GM04504 (cell line): Measurements from ENCODE around the gene BFSP1.

Source experiments
- DNase-seq: peaks from one replicate; pipeline ENCODE4 v3.0.0-alpha.2; 2012; ENCODE audit warnings: low read depth

BFSP1 gene

DNA sequence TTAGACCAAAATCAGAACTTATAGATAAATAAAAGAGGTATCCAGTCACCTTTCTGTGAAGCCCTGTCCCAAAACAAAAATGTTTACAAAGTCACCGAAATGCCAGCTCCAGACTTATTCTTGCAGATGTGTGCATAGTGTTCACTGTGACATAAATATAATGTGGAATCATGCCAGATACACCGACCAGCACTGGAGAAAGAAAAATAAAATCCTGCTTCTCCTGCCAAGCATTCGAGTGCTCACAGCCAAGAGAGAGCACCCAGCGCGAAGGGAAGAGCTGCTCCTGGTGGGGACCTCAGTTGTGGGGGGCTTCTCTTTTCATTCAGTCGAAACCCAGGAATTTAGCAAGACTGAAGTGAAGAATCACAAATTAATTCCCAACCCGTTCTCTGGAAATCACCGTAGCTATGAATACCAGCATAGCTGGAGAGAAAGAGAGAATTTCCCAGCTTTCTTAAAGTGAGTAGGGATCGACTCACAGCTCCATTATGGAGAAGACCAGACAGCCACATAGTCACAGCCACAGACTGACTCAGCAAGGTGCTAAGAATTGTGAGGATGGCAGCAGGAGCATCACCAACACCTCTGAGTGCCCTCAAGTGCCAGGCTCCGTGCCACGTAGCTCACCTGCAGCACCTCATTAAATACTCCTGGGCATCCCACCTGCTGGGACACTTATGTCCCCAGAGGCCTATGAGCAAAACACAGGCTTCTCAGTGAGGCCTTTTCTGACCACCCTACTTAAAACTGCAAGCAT, 33.2 kb downstream of the BFSP1 start:
- no peak for DNase-seq

DNA sequence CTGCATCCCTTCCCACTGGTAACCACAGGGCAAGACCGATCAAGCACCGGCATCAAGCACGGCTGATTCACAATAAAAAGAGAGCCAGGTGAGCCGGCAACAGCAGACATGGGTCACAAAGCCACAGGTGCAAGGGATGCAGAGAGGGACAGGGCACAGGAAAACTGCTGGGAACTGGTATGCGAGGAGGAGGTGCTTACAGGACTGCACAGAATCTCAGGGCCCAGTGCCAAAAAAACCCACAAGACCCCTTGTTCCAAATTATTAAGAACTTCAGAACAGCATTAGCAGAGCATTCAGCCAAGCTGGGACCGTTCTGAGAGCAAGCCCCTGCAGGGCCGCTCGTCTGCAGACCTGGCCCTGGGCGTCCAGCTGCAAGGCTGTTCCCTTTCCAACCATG, 35.4 kb downstream of the BFSP1 start:
- no peak for DNase-seq

DNA sequence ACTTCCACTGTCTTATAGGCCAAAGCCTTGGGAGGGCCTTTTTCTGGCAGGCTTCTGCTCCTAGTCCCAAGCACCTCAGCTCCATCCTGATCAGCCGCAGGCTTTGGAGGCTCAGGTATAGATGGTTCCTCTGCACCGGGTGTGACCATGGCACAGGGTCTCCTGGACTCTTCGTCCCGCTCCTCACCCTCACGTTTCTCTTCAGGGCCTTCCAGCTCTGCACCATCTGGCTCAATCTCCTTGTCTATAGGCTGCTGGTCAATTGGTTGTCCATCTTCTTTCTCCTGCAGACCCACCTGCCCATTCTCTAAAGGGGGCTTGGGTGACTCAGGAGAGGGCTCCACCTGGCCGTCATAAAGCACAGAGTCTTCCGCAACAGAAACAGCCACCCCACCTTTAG, 37.0 kb downstream of the BFSP1 start:
- DNase-seq, result no peak

DNA sequence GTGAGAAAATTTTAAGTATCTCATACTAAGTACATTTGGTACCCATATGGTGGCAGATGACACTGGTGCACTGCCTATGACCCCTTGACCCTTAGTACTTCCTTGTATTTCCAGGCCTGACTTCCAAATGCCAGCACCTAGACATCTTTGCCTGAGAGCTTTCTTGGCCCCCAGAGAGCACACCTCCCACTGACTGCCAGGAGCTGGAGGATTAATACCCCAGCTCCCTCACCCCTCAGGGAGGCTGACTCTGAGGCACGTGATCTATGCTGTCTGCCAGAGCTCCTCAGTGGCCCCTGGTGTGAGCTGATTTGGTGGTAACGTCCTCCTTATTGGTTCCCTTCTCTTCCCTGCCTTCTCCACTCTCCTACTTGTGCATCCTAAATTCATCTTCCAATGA, 38.0 kb downstream of the BFSP1 start:
- no peak for DNase-seq

DNA sequence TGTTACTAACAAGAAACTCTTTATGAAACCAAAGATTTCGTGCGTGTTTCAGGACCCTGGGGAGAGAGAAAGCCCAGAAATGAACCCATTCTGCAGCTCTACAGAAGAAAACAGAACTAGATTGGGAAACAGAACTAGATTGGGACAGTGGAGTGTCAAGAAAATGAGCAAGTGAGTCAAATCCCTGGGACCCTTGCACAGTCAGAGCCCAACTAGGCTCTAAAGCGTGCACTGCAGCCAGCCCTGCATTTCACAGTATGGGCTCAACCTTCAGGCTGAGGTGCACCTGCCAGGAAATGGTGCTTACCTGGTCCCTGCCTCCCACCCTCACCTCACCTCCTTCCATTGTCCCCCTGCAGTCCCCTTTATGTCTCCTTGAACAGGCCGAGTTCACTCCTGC, 39.7 kb downstream of the BFSP1 start:
- DNase-seq, result no peak

DNA sequence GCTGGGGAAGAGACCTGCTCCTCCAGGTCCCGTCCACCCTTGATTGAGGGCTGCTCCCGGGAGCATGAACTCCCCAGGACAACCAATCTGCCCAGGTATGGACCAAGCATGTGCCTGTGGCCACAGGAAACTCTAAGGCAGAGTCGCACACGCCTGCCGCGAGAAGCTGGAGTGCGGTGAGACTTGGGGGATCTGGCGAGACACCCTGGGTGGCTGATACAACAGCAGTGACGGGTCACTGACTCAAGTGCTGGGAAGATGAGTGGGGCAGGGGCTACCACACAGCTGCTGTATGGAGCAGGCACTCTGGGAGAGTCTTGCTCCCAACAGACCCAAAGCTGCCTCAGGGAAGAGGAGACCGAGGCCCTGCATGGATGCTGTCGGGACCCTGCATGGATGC, 40.1 kb downstream of the BFSP1 start:
- DNase-seq, result no peak

DNA sequence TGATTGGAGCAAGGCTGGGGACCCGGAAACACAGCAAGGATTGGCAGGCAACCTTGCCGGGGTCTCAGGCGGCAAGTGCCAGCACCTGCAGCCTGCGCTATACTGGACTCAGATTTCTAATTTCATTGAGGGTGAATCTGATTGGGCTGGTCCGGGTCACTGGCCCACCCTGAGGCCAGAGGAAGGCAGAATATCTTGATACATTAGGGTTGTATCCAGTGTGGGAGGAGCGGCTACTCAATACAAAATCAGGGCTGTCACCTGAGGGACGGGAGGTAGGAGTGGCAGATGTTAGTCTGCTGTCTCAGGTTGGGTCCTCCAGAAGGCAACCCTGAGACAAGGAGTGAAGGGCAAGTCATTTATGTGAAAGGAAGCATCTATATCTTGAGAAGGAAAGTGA, 40.7 kb downstream of the BFSP1 start:
- DNase-seq, result no peak

DNA sequence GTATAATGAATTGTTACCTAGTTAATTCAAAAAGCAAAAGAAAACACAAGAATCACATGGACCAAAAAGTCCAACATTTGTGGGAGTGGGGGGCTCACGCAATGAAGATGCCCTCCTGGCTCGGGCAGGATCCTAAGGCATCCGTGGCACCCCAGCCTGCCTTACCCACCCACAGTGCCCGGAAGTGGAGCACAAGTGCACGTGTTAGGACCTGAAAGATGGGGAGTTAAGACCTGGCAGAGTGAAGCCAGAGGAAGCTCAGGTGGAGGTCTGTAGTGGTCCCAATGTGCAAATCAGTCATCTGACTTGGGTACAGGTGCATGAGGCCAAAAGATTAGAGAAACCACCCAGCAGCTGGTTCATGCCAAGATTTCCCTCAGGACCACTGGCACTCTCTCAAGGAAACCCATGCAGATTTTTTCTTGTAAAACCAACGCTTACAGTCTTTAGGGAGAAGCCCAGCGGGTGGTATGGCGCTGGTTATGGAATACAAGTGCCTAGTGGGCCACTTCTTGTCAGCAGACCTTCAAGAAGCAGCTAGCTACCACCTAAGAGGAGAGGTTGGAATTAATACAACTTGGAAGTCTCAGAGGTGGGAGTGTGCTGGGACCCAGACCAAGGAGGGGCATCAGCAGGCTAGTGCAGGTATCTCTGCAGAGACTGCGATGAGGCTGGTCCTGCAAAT, 42.1 kb downstream of the BFSP1 start:
- DNase-seq, result no peak

DNA sequence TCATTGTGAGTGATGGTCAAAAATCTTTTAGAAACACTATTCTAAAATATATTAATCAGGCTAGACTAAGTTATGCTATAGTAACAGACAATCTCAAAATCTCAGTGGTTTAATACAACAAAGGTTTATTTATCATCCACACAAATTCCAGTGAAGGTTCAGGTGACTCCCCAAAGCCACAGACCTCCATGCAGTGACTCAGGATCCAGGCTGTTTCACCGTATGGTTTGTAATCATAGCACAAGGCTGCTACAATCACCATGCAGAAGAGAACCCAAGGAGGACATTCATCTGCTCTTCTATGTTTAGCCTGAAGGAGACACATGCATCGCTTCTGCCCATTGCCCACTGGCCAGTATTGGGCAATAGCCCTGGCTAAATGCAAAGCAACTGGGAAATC, 46.2 kb downstream of the BFSP1 start:
- no peak for DNase-seq

DNA sequence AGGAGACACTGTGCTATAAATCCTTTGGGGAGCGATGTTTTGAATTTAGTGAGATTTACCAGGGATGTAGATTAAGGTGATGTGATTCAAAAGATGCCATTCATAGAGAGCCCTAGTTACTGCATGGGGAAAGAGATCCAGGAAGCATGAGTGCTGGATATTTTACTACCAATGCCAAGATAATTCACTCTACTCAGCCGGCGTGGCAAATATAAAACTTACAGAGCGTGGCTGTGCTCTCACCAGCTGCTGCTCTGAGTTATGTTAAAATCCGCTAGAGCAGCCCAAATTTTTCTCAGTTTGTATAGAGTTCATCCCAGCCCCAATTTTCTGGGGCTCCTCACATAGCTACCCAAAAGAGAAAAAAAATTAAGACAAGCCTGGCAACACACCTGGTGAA, 48.6 kb downstream of the BFSP1 start:
- no peak for DNase-seq

DNA sequence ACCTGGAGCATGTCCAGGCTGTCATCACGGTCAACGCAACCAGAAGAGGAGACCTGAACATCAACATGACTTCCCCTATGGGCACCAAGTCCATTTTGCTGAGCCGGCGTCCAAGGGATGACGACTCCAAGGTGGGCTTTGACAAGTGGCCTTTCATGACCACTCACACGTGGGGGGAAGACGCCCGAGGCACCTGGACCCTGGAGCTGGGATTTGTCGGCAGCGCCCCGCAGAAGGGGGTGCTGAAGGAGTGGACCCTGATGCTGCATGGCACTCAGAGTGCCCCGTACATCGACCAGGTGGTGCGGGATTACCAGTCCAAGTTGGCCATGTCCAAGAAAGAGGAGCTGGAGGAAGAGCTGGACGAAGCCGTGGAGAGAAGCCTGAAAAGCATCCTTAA, 49.5 kb downstream of the BFSP1 start:
- DNase-seq, result no peak

DNA sequence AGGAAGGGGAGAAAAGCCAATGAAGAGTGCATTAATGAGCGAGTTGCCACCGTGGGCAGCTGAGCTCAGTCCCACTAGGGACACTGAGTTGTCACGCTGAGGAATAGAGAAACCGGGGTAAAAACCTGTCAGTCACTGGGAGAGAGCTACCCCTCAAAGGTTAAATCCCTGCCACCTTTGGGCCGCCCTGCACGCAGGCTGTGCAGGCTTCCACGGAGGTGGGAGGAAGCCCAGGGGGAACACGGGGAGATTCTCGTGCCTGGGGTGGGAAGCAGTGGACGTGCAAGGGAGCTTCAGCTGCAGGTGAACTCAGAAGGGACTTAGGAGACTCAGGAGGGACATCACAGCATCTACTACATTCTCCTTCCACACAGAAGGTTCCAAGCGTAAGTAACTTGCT, 50.5 kb downstream of the BFSP1 start:
- no peak for DNase-seq

DNA sequence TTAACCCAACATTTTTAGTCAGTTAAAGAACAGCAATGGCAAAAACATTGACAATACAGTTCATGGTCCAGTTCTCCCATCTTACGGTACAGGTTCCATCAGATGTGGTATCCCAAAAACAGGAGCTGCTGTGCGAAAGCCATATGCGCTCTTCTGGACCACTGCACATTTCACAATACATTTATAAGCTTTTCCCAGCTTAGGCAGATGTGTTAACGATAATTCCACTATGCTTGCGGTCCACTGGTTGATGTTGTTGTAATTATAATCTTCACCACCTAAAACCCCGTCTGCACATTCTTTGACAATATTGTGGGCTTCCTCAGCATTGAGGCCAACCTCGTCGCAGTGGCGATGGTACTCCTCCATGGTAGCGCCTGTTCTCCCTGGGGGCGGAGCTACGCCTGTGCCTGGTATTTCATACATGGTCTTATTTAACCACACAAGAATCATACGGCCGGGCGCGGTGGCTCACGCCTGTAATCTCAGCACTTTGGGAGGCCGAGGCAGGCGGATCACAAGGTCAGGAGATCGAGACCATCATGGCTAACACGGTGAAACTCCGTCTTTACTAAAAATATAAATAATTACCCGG, 52.0 kb downstream of the BFSP1 start:
- no peak for DNase-seq

DNA sequence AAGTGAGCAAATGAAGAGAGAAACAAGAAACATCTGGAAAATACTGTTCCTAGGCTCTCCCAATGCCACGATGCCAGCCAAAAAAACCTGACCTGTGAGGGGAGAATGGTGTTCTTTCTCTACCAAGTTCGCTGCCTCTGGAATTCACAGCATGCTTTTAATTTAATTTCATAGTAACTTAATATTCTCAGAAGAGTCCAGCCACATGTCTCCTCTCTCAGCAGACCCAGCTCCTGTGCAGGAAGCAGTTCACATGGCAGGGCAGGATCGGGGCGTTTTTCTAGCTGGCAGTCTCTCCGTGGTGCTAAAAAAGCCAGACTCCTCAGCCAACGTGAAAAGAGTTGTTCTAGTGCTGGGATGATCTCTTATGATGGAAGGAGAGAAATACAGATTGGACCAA, 57.5 kb downstream of the BFSP1 start:
- no peak for DNase-seq

DNA sequence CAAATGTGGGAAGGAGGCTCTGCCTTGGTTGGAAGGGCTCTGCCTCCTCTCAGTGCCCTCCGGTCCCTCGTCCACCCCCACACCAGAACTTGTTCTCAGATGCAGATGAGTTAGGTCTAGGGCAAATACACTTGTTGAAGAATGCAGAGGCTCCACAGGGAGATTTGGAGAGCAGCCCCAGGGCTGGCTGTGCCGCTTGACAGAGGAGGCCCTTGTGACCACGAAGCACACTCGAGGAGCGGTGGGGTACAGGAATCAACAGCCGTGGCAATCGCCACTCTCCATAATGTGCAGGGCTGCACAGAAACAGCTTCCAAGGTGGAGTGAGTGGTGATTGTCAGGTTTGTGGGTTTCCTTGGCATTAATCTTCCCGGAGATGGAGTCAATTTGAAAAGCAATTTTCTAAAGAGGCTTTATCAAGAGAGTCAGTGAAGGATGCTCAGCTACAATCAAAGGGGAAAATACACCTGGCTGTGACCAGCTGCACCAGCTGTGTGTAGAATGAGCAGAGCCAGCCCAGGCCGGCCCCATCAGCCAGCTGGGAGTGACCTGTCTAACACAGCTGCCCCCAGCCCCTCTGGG, 59.5 kb downstream of the BFSP1 start:
- no peak for DNase-seq

DNA sequence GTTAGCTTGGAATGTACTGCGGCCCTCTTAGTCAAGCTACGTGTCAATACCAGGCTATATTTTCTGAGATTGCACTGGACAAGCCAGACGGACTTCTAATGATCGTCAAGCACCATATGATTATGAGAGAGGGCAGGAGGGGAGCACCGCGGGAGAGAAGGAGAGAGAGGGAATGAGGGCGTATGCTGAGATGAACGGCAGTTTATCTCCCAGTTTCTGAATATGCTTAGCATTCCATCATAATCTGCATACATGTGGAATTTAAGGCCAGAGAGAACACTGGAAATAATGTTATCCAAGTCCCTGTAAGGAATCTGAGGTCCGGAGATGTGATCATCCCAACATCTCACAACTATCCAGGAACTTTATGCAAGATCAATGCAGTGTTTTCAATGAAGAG, 60.2 kb downstream of the BFSP1 start:
- no peak for DNase-seq

DNA sequence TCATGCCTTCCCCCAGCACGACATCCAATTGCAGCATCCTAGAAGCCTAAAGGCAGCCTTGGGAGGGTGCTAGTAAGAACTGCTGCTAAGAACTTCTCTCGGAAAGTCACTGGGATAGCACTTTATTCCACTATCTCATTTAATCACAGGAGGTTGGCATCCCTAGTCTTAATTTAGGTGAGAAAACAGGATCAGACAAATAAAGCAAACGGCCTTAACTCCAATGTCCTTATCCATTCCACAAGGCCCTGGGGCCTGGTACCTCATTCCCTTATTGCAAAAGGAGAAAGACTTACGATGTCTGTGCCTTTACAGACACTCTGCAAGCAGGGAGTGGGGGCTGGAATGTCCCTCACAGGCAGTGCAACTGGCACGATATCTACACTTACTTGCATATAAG, 60.7 kb downstream of the BFSP1 start:
- DNase-seq, result no peak

DNA sequence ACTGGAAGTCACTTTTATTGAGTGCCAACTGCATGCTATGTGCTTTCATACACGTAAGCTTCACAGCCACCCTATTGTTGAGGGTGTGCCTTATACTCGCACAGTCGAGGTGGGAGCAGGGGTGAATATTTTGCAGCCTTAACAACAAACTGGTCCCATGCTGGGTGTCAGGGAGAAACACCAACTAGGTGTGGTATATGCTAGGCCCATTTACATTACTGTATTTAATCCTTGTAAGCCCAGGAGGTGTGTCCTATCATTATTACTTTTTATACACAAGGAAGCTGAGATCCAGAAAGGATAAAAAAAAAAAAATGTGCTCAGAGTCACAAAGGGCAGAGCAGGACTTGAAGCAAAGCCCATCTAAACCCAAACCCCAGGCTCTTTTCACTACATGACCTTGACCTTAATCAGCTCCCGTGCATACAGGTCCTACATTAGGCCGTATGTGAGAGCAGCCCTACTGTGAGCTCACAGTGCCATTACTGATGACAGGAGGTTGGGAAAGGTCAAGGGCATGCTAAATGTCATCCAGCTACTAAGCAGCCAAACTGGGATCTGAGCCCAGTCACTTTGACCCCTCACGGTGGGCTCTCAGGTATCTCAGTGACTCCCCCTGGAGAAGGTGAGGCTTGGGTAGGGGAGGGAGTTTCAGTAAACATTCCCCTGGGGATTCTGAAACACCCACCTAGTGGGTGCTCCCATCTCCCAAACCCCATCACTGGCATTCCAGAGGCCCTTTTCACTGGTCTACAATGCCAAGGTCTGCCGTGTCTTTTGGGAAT, 61.7 kb downstream of the BFSP1 start:
- DNase-seq, result no peak

DNA sequence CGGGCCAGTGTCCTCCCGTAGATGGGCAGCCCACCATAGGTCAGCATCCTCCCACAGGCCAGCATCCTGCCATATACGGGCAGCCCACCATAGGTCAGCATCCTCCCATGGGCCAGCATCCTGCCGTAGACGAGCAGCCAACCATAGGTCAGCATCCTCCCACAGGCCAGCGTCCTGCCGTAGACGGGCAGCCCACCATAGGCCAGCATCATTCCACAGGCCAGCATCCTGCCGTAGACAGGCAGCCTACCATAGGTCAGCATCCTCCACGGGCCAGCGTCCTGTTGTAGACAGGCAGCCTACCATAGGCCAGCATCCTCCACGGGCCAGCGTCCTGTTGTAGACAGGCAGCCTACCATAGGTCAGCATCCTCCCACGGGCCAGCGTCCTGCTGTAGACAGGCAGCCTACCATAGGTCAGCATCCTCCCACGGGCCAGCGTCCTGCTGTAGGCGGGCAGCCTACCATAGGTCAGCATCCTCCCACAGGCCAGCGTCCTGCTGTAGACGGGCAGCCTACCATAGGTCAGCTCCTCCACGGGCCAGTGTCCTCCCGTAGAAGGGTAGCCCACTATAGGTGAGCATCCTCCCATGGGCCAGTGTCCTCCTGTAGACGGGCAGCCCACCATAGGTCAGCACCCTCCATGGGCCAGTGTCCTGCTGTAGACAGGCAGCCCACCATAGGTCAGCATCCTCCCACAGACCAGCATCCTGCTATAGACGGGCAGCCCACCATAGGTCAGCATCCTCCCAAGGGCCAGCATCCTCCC, 62.9 kb downstream of the BFSP1 start:
- no peak for DNase-seq

DNA sequence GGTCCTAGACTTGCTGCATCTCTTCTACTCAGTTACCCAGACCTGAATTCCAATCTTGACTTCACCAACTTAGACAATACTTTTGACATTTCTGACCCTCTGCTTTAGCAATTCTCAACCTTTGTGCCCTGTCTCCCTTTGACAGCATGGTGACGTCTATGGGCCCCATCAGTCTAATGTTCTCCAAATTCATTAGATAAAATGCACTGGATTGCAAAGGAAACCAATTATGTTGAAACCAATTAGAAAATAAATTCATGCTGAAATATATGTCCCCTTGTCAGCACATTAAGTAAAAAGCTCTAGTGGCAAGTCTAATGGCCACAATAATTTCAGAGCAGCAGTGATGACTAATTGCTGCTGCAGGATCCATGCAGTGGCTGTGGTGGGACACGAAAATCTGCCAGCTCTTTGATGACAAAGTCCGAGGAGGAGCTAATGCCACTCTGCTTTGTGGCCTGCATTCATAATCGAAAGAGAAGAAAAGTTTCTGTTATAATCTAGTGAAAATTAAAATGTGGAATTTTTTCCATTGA, 64.0 kb downstream of the BFSP1 start:
- DNase-seq, result no peak

DNA sequence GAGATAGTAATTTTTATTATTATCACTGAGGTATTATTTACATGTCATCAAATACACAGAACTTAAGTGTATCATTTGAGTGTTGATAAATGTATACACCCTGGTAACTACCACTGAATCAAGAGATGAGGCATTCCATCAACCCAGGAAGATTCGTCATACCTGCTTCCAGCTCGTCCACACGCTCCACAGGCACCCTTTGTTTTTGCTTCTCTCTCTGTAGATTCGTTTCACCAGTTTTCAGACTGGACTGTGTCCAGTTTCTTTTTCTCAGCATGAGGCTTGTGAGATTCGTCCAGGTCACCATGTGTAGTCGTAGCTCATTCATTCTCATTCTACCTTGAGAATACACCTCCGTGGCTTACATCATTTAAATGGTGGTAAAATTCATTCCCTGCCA, 64.5 kb downstream of the BFSP1 start:
- DNase-seq, result no peak
